Forelimb muscle (tissue), 1 donor: ENCODE measurements around the gene LRRFIP1. TPM values are rescaled to one million over a fixed set of nuclear protein-coding genes. Genes with fewer than 3 reads are reported as not detected.

Experiments used
- polyA plus RNA-seq: library from polyadenylated mRNA; unstranded; fragments of 120-200 nt; gene quantifications from one replicate; pipeline ENCODE4 v1.2.1, GENCODE V29; 2013; ENCODE audit not compliant: insufficient read length

The LRRFIP1 gene
- polyA plus RNA-seq, 1 donor, result 168 TPM

Other genes with a start within 250 kb of the LRRFIP1 start
- 178 TPM for gene COL6A3, start 213.4 kb upstream of the LRRFIP1 start, polyA plus RNA-seq
- 1.0 TPM for gene MLPH, start 140.3 kb upstream of the LRRFIP1 start, polyA plus RNA-seq
- gene PRLH, start 61.0 kb upstream of the LRRFIP1 start, polyA plus RNA-seq, result not detected
- gene RAB17, start 36.9 kb upstream of the LRRFIP1 start, polyA plus RNA-seq, result 4.1 TPM
- gene RBM44, start 171.2 kb downstream of the LRRFIP1 start, polyA plus RNA-seq, result 0.59 TPM
- 54.1 TPM for gene RAMP1, start 232.0 kb downstream of the LRRFIP1 start, polyA plus RNA-seq